IMR-90 (cell line): Measurements from ENCODE around the gene NEK4. TPM values are rescaled to one million over a fixed set of nuclear protein-coding genes. Genes with fewer than 3 reads are reported as not detected.

ENCODE experiments used
- ATAC-seq: fragments of 200-7000 bp; cut with Tn5 transposase; 2 replicates; pipeline ENCODE4 v1.9.1; 2020; ENCODE audit warnings: low read depth, mild to moderate bottlenecking, moderate library complexity
- BruUV-seq: library from RNA; stranded (reverse); fragments of 400-500 nt; replicated peaks from 2 replicates; lab custom pipeline; 2021; lab: Mats Ljungman, UMichigan
- CTCF ChIA-PET: fragments of 300-600 bp; formaldehyde crosslinking; extraction: SDS; loops from one replicate; lab custom pipeline; 2021; ENCODE audit warnings: antibody characterized with exemption; lab: Yijun Ruan, JAX
- POLR2A ChIA-PET: fragments of 300-600 bp; sonication (Branson Sonifier 250); formaldehyde crosslinking; loops from one replicate; lab custom pipeline; 2022; ENCODE audit warnings: antibody characterized with exemption; ENCODE audit not compliant: unreplicated experiment; lab: Charles Lee
- DNase-seq: peaks from one replicate; pipeline ENCODE4 v3.0.0; 2013
- H2AFZ ChIP-seq: replicated peaks from 2 replicates; pipeline ENCODE3; 2013; ENCODE audit warnings: low read length, mild to moderate bottlenecking; ENCODE audit not compliant: poor library complexity
- H2AK5ac ChIP-seq: 2 replicates; pipeline ENCODE4 v1.6.1; 2013; ENCODE audit warnings: low read depth, low read length, inconsistent platforms
- H2AK9ac ChIP-seq: replicated peaks from 2 replicates; pipeline ENCODE3; 2013; ENCODE audit warnings: mild to moderate bottlenecking, low read depth, low read length, moderate library complexity; ENCODE audit not compliant: poor library complexity
- H2BK120ac ChIP-seq: 2 replicates; pipeline ENCODE4 v1.6.1; 2013; ENCODE audit warnings: low read depth, low read length, inconsistent platforms
- H2BK15ac ChIP-seq: 3 replicates; pipeline ENCODE4 v1.6.1; 2013; ENCODE audit warnings: low read depth, low read length, inconsistent platforms
- H2BK20ac ChIP-seq: 2 replicates; pipeline ENCODE4 v1.6.1; 2013; ENCODE audit warnings: low read depth, mild to moderate bottlenecking, inconsistent platforms, low read length, moderate library complexity
- H2BK5ac ChIP-seq: 2 replicates; pipeline ENCODE4 v1.6.1; 2013; ENCODE audit warnings: mild to moderate bottlenecking, low read depth, low read length, inconsistent platforms; ENCODE audit not compliant: poor library complexity, severe bottlenecking
- H3K14ac ChIP-seq: replicated peaks from 2 replicates; pipeline ENCODE4 v1.6.1; 2013; ENCODE audit warnings: low read depth, low read length, inconsistent platforms
- H3K18ac ChIP-seq: 2 replicates; pipeline ENCODE4 v1.6.1; 2013; ENCODE audit warnings: low read depth, low read length, control low read depth
- H3K23ac ChIP-seq: 2 replicates; pipeline ENCODE4 v1.6.1; 2013; ENCODE audit warnings: low read depth, low read length, inconsistent platforms
- H3K27ac ChIP-seq: 2 replicates; pipeline ENCODE4 v1.5.1; 2013; ENCODE audit warnings: mild to moderate bottlenecking, control low read depth, low read length; ENCODE audit not compliant: insufficient read depth
- H3K27me3 ChIP-seq: 2 replicates; pipeline ENCODE4 v1.6.1; 2013; ENCODE audit warnings: low read length; ENCODE audit not compliant: control insufficient read depth, insufficient read depth
- H3K36me3 ChIP-seq: 2 replicates; pipeline ENCODE4 v1.6.1; 2013; ENCODE audit warnings: low read length, mixed read lengths; ENCODE audit not compliant: control insufficient read depth, insufficient read depth
- H3K4ac ChIP-seq: 2 replicates; pipeline ENCODE4 v1.6.1; 2013; ENCODE audit warnings: low read depth, low read length, inconsistent platforms
- H3K4me1 ChIP-seq: 2 replicates; pipeline ENCODE4 v1.6.1; 2013; ENCODE audit warnings: low read length, mixed read lengths; ENCODE audit not compliant: control insufficient read depth, insufficient read depth
- H3K4me2 ChIP-seq: 2 replicates; pipeline ENCODE4 v1.6.1; 2013; ENCODE audit warnings: low read depth, mild to moderate bottlenecking, control low read depth, low read length, moderate library complexity
- H3K4me3 ChIP-seq: 2 replicates; pipeline ENCODE4 v1.5.1; 2013; ENCODE audit warnings: low read depth, mild to moderate bottlenecking, control low read depth, low read length, moderate library complexity; ENCODE audit not compliant: insufficient read depth
- H3K56ac ChIP-seq: 2 replicates; pipeline ENCODE4 v1.6.1; 2013; ENCODE audit warnings: low read length, inconsistent platforms; ENCODE audit not compliant: insufficient read depth; ENCODE audit errors: extremely low read depth
- H3K79me1 ChIP-seq, 2 experiments: 2 replicates each; pipeline ENCODE4 v1.6.1; 2013; ENCODE audit warnings: low read length in 2 of 2, inconsistent platforms in 1 of 2, low read depth in 1 of 2
- H3K9ac ChIP-seq: 2 replicates; pipeline ENCODE4 v1.6.1; 2013; ENCODE audit warnings: low read depth, low read length, control low read depth
- H3K9me1 ChIP-seq: 2 replicates; pipeline ENCODE4 v1.6.1; 2013; ENCODE audit warnings: low read length, inconsistent platforms; ENCODE audit not compliant: insufficient read depth
- H3K9me3 ChIP-seq: 2 replicates; pipeline ENCODE4 v1.6.1; 2013; ENCODE audit warnings: low read length; ENCODE audit not compliant: control insufficient read depth, insufficient read depth
- H4K20me1 ChIP-seq: 2 replicates; pipeline ENCODE4 v1.6.1; 2013; ENCODE audit warnings: low read length, inconsistent platforms; ENCODE audit not compliant: insufficient read depth
- H4K5ac ChIP-seq: 2 replicates; pipeline ENCODE4 v1.6.1; 2013; ENCODE audit warnings: mild to moderate bottlenecking, low read depth, low read length, control low read depth
- H4K8ac ChIP-seq, 2 experiments: 2 replicates each; pipeline ENCODE4 v1.6.1; 2013; ENCODE audit warnings: low read depth in 2 of 2, low read length in 2 of 2, control low read depth in 1 of 2, inconsistent platforms in 1 of 2
- H4K91ac ChIP-seq: 2 replicates; pipeline ENCODE4 v1.6.1; 2013; ENCODE audit warnings: low read depth, low read length, inconsistent platforms; ENCODE audit not compliant: insufficient read depth
- CTCF ChIP-seq: conservative IDR thresholded peaks from 2 replicates; pipeline ENCODE4 v1.5.1; 2012; ENCODE audit warnings: mild to moderate bottlenecking, low read depth, low read length, improper control_type of control experiment
- USF2 ChIP-seq: fragments of 150-350 bp; IDR thresholded peaks from 2 replicates; pipeline ENCODE4 v1.6.1; 2017; ENCODE audit warnings: mild to moderate bottlenecking, antibody characterized with exemption, low read length, low read depth
- WGBS, 2 experiments: methylation state at CpG; one replicate each; pipeline versions ENCODE4 v1.1.5 to v1.1.7; 2013; ENCODE audit warnings: missing lambda C conversion rate in 2 of 2; ENCODE audit not compliant: insufficient read length in 1 of 2; ENCODE audit errors: extremely low coverage in 2 of 2; 5-methylcytosine and 5-hydroxymethylcytosine counted together
- dilution Hi-C: fragments of 300-500 bp; cut with HindIII; formaldehyde crosslinking; loops from one replicate; pipeline ENCODE4 v1.14.3; 2018; ENCODE audit warnings: low sequenced_read_pairs; ENCODE audit not compliant: unreplicated experiment
- in situ Hi-C: fragments of 300-500 bp; cut with MboI; formaldehyde crosslinking; loops from 3 replicates; pipeline ENCODE4 v1.14.3; 2019; ENCODE audit warnings: low sequenced_read_pairs, inconsistent platforms, mixed read lengths
- intact Hi-C: fragments of 100-400 bp; cut with micrococcal nuclease; formaldehyde crosslinking; loops from 2 replicates; pipeline ENCODE4 v1.10.0; 2022
- polyA plus RNA-seq, 3 experiments: library from polyadenylated mRNA; depleted of rRNA; stranded (reverse); fragments of >200 nt; gene quantifications; 2 replicates each; pipeline ENCODE4 v1.2.3, GENCODE V29; 2012; ENCODE audit warnings: low replicate concordance in 1 of 3
- total RNA-seq: library from RNA; depleted of rRNA; stranded (reverse); fragments of >200 nt; gene quantifications from 2 replicates; pipeline ENCODE4 v1.2.3, GENCODE V29; 2012

NEK4 gene
- total and polyA plus RNA-seq, 2 of the 4 experiments (the other 2 are of a cell fraction): 10.3 to 24.7 TPM

- no peak for TF ChIP-seq CTCF
Measured at GRCh38 chr3:52712291-52713212, 58.2 kb downstream of the NEK4 start (continued).

DNA sequence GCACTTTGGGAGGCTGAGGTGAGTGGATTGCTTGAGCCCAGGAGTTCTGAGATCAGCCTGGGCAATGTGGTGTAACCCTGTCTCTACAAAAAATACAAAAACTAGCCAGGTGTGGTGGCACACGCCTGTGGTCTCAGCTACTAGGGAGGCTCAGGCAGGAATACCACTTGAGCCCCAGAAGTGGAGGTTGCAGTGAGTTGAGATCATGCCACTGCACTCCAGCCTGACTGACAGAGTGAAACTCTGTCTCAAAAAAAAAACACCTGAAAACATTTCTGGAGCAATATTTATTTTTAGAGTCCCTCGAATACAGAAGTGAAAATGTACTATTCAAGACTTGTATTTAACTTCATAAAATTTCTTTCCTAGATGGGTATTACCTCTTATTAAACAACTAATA, 60.2 kb downstream of the NEK4 start:
- no peak overlapping the region for H3K4me2 ChIP-seq
- H3K9me1 ChIP-seq: 0 out of 2 replicates have a peak, but pooled peaks cover 4% of the 10 kb centered on the region
- H3K9me3 ChIP-seq: no peaks in the 10 kb centered on the region
- H2AK9ac ChIP-seq: no peak overlapping the region
- no peaks in the 10 kb centered on the region for H3K27me3 ChIP-seq
- POLR2A ChIA-PET: no interaction called here
- H3K23ac ChIP-seq: no peak overlapping the region
- no peak overlapping the region for H2AK5ac ChIP-seq
- CTCF ChIA-PET: no interaction called here
- peaks cover 9 to 32% of the 10 kb centered on the region in 2 experiments for H3K79me1 ChIP-seq
- no peak for TF ChIP-seq USF2
- no peak overlapping the region for H4K8ac ChIP-seq
- H2BK5ac ChIP-seq: no peak overlapping the region
- H3K18ac ChIP-seq: no peak overlapping the region
- H2BK20ac ChIP-seq: no peak overlapping the region
- H4K91ac ChIP-seq: no peak overlapping the region
- in situ Hi-C loops: no loop called here
- H3K9ac ChIP-seq: no peak overlapping the region
- no TSS peak for BruUV-seq
- no CpG with 5 or more reads among the region's 2 CpGs for WGBS, 2 experiments
- H3K14ac ChIP-seq: no peak overlapping the region
- ATAC-seq (no peak), DNase-seq (no peak)
- H3K36me3 ChIP-seq: peaks cover 12% of the 10 kb centered on the region
- H4K20me1 ChIP-seq: 0 out of 2 replicates have a peak, but pooled peaks cover 10% of the 10 kb centered on the region
- no peak overlapping the region for H2BK120ac ChIP-seq
- no peak overlapping the region for H2BK15ac ChIP-seq
- peaks cover 3% of the 10 kb centered on the region for H3K4me1 ChIP-seq
- H3K4me3 ChIP-seq: no peak overlapping the region
- H3K56ac ChIP-seq: no peak overlapping the region
- dilution Hi-C loops: no loop called here
- H3K27ac ChIP-seq: no peak overlapping the region
- no peak overlapping the region for H3K4ac ChIP-seq
- H4K5ac ChIP-seq: no peak overlapping the region
- H2AFZ ChIP-seq: no peak overlapping the region
- intact Hi-C loops: no loop called here
